Spinal cord (tissue), 10 donors: ENCODE results near the gene MPG. TPM values are rescaled to one million over a fixed set of nuclear protein-coding genes. Genes with fewer than 3 reads are reported as not detected.
"Not testable (repeated sequence)": the region's sequence is repeated elsewhere in the genome, so short reads cannot be mapped to it uniquely, and the experiment has no call there.

ENCODE experiments used
- DNase-seq, 6 donors: peaks; one replicate each; pipeline versions ENCODE4 v3.0.0 to v3.0.0-alpha.2; 2013 to 2015; ENCODE audit warnings: low spot score in 6 of 6, low read depth in 4 of 6
- H3K27ac ChIP-seq: one replicate; pipeline ENCODE4 v1.5.1; 2013; ENCODE audit warnings: low read depth, low read length, control low read depth
- H3K27me3 ChIP-seq: one replicate; pipeline ENCODE4 v1.6.1; 2013; ENCODE audit warnings: low read length; ENCODE audit not compliant: control insufficient read depth, insufficient read depth
- H3K36me3 ChIP-seq: one replicate; pipeline ENCODE4 v1.6.1; 2013; ENCODE audit warnings: low read length; ENCODE audit not compliant: control insufficient read depth, insufficient read depth
- H3K4me1 ChIP-seq: one replicate; pipeline ENCODE4 v1.6.1; 2013; ENCODE audit warnings: low read length; ENCODE audit not compliant: control insufficient read depth, insufficient read depth
- H3K4me3 ChIP-seq: one replicate; pipeline ENCODE4 v1.5.1; 2013; ENCODE audit warnings: low read depth, low read length, control low read depth
- H3K9me3 ChIP-seq: one replicate; pipeline ENCODE4 v1.6.1; 2013; ENCODE audit warnings: low read length; ENCODE audit not compliant: control insufficient read depth, insufficient read depth
- whole genome bisulfite sequencing: methylation state at CpG from one replicate; pipeline ENCODE4 v1.1.5; 2013; ENCODE audit warnings: missing lambda C conversion rate; ENCODE audit not compliant: insufficient coverage; 5-methylcytosine and 5-hydroxymethylcytosine counted together
- polyA plus RNA-seq, 2 donors: library from polyadenylated mRNA; unstranded; fragments of 120-200 nt; gene quantifications; one replicate each; pipeline ENCODE4 v1.2.1, GENCODE V29; 2013; ENCODE audit not compliant: insufficient read length in 2 of 2
- total RNA-seq, 2 donors: library from RNA; depleted of rRNA in 1 of 2; stranded (reverse); fragments of 120-200 nt in 1 of 2; fragments of >200 nt in 1 of 2; gene quantifications; one replicate each; pipeline versions ENCODE4 v1.2.3 to v1.2.4, GENCODE V29; 2013 to 2014
- donor health status: healthy.

MPG gene
- total and polyA plus RNA-seq, 4 donors: 43.8 to 54.2 (median 46.4) TPM

GRCh38 chr16:120756-121155 lies 42.7 kb downstream of the MPG start:
- Histone ChIP-seq H3K4me1 (peaks cover 5% of the 10 kb centered on the region), H3K4me3 (no peak overlapping the region), H3K27ac (no peak overlapping the region), H3K9me3 (no peaks in the 10 kb centered on the region), H3K36me3 (peaks cover 46% of the 10 kb centered on the region), H3K27me3 (no peaks in the 10 kb centered on the region)
- DNase-seq: no peak
- WGBS: 86% methylated on average over 1 of the region's 2 CpGs

- Histone ChIP-seq H3K4me1 (peaks cover 5% of the 10 kb centered on the region), H3K36me3 (peaks cover 36% of the 10 kb centered on the region), H3K4me3 (no peak overlapping the region), H3K9me3 (no peaks in the 10 kb centered on the region), H3K27me3 (no peaks in the 10 kb centered on the region), H3K27ac (no peak overlapping the region)
- no CpG with 5 or more reads among the region's 1 CpG for WGBS
- DNase-seq: no peak
These were observed 44.3 kb downstream of the MPG start for GRCh38 chr16:122361-122760.

DNA sequence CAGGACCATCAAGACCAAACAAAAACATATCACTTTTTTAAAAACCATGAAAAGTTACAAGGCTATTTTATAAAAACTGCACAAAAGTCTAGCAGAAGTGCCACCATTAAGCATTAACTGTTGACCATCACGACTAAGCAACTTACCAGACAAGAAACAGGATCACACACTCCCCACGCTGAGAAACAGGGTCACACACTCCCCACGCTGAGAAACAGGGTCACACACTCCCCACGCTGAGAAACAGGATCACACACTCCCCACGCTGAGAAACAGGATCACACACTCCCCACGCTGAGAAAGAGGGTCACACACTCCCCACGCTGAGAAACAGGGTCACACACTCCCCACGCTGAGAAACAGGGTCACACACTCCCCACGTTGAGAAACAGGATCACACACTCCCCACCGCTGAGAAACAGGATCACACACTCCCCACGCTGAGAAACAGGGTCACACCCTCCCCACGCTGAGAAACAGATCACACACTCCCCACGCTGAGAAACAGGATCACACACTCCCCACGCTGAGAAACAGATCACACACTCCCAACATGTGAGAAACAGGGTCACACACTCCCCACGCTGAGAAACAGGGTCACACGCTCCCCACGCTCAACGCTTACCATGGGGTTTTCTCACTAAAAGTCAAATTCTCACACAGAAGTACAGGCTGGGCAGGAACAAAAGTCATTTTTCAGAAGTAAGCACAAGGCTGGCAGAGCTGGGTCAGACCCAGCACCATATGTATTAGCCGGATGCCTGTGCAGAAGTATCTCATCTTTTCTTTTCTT lies 45.7 kb downstream of the MPG start:
- H3K4me3 ChIP-seq, H3K27me3 ChIP-seq, H3K27ac ChIP-seq, DNase-seq, H3K4me1 ChIP-seq, H3K9me3 ChIP-seq: not testable (repeated sequence)
- 89% methylated on average over 13 of the region's 19 CpGs for WGBS
- H3K36me3 ChIP-seq: peaks cover 32% of the 10 kb centered on the region

- H3K27me3 ChIP-seq: no peaks in the 10 kb centered on the region
- no peaks in the 10 kb centered on the region for H3K9me3 ChIP-seq
- no peak overlapping the region for H3K4me3 ChIP-seq
- DNase-seq: no peak
- 89% methylated on average over 1 of the region's 3 CpGs for WGBS
- H3K27ac ChIP-seq: no peak overlapping the region
- no peaks in the 10 kb centered on the region for H3K4me1 ChIP-seq
- peaks cover 28% of the 10 kb centered on the region for H3K36me3 ChIP-seq
These were observed 47.0 kb downstream of the MPG start for GRCh38 chr16:125011-125410.

DNA sequence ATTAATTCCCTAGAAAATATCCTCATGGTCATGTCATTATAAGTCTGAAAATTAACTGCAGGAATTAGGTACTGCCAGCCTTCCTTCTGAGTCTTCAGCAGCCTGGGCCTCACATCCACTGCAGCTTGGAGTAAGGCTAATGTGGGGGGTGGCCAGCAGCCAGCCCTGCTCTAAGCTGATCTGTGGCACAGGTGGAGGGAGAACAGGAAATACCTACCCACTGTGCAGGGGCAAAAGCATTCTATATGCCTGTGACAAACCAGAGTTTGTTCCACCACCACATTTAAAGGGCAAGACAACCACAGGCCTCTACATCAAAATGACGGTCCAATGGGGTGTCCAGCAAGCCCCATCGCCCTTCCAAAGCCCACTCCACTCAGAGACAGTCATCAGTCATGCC lies 51.0 kb downstream of the MPG start:
- H3K9me3 ChIP-seq: no peaks in the 10 kb centered on the region
- H3K4me3 ChIP-seq: no peak overlapping the region
- peaks cover 23% of the 10 kb centered on the region for H3K36me3 ChIP-seq
- no peaks in the 10 kb centered on the region for H3K27me3 ChIP-seq
- WGBS: 82% methylated on average over 2 of the region's 2 CpGs
- DNase-seq: no peak
- no peaks in the 10 kb centered on the region for H3K4me1 ChIP-seq
- H3K27ac ChIP-seq: no peak overlapping the region

DNA sequence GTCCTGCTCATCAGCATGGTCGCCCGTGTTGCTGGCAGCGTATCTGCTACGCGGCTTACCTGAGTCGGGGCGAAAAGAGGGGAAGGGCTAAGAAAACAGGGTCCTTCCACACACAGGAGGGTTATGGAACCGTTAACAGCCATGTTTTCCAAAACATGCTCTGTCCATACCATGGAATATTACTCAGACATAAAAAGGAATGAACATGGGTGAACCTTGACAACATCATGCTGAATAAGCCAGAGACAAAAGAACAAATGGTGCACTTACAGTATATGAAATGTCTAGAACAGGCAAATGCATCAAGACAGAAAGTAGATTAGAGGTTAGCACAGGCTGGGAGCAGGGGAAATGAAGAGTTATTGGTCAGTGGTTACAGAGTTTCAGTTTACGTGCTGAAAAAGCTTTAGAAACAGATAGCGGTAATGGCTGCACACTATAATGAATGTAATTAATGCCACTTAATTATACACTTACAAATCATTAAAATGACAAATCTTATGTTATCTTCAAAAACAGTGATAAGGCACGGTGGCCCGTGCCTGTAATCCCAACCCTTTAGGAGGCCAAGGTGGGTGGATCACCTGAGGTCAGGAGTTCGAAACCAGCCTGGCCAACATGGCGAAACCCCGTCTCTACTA lies 52.6 kb downstream of the MPG start:
- H3K4me1 ChIP-seq: no peaks in the 10 kb centered on the region
- WGBS: 98% methylated on average over 9 of the region's 15 CpGs
- no peak overlapping the region for H3K27ac ChIP-seq
- no peaks in the 10 kb centered on the region for H3K27me3 ChIP-seq
- H3K4me3 ChIP-seq: no peak overlapping the region
- no peak for DNase-seq
- H3K36me3 ChIP-seq: peaks cover 16% of the 10 kb centered on the region
- H3K9me3 ChIP-seq: no peaks in the 10 kb centered on the region

DNA sequence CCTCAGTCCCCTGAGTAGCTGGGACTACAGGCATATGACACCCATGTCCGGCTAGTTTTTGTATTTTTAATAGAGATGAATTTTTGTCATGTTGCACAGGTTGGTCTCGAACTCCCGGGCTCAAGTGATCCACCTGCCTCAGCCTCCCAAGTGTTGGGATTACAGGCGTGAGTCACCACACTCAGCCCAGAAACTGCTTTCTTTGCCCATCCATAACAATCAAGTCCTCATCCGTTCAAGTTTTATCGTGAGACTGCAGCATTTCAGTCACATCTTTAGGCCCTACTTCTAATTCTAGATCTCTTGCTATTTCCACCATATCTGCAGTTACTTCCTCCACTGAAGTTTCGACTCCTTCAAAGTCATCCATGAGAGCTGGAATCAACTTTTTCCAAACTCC lies 54.1 kb downstream of the MPG start:
- Histone ChIP-seq H3K36me3 (peaks cover 16% of the 10 kb centered on the region), H3K27me3 (no peaks in the 10 kb centered on the region), H3K9me3 (no peaks in the 10 kb centered on the region), H3K4me3 (no peak overlapping the region), H3K4me1 (peaks cover under 1% of the 10 kb centered on the region), H3K27ac (no peak overlapping the region)
- no peak for DNase-seq
- over 99% methylated on average over 6 of the region's 7 CpGs for WGBS

- peaks cover 7% of the 10 kb centered on the region for H3K4me1 ChIP-seq
- no peak overlapping the region for H3K27ac ChIP-seq
- DNase-seq: no peak
- peaks cover 10% of the 10 kb centered on the region for H3K36me3 ChIP-seq
- no peak overlapping the region for H3K4me3 ChIP-seq
- no CpG with 5 or more reads among the region's 2 CpGs for WGBS
- no peaks in the 10 kb centered on the region for H3K9me3 ChIP-seq
- H3K27me3 ChIP-seq: no peaks in the 10 kb centered on the region
These were observed 55.7 kb downstream of the MPG start for GRCh38 chr16:133716-134115.
